Measurements from ENCODE around the gene QRSL1. TPM values are rescaled to one million over a fixed set of nuclear protein-coding genes. Genes with fewer than 3 reads are reported as not detected.

Gene QRSL1
- total RNA-seq, 1 donor from 2014 or later = 6.1 TPM

GRCh38 chr6:106714281-106714680, 84.9 kb downstream of the QRSL1 start:
- no peaks in the 10 kb centered on the region for H3K4me1 ChIP-seq
- no peaks in the 10 kb centered on the region for H3K9me3 ChIP-seq
- DNase-seq (ENCODE audit: extremely low spot score in 2 of 2) = no peak
- H3K4me3 ChIP-seq = no peak overlapping the region
- H3K36me3 ChIP-seq = no peaks in the 10 kb centered on the region
- no peak overlapping the region for H3K27ac ChIP-seq
- TF ChIP-seq POLR2AphosphoS5 (IDR thresholded peaks at IDR 0.05; ENCODE audit: insufficient read depth in 1 of 2, low read depth in 1 of 2) (no peak), POLR2A (IDR thresholded peaks at IDR 0.05) (no peak)
- TF ChIP-seq, protein P1, sequence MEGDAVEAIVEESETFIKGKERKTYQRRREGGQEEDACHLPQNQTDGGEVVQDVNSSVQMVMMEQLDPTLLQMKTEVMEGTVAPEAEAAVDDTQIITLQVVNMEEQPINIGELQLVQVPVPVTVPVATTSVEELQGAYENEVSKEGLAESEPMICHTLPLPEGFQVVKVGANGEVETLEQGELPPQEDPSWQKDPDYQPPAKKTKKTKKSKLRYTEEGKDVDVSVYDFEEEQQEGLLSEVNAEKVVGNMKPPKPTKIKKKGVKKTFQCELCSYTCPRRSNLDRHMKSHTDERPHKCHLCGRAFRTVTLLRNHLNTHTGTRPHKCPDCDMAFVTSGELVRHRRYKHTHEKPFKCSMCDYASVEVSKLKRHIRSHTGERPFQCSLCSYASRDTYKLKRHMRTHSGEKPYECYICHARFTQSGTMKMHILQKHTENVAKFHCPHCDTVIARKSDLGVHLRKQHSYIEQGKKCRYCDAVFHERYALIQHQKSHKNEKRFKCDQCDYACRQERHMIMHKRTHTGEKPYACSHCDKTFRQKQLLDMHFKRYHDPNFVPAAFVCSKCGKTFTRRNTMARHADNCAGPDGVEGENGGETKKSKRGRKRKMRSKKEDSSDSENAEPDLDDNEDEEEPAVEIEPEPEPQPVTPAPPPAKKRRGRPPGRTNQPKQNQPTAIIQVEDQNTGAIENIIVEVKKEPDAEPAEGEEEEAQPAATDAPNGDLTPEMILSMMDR (IDR thresholded peaks at IDR 0.05) = no peak
- intact Hi-C loops (cut with DNase I) = no loop called here
- no peaks in the 10 kb centered on the region for H3K27me3 ChIP-seq

DNA sequence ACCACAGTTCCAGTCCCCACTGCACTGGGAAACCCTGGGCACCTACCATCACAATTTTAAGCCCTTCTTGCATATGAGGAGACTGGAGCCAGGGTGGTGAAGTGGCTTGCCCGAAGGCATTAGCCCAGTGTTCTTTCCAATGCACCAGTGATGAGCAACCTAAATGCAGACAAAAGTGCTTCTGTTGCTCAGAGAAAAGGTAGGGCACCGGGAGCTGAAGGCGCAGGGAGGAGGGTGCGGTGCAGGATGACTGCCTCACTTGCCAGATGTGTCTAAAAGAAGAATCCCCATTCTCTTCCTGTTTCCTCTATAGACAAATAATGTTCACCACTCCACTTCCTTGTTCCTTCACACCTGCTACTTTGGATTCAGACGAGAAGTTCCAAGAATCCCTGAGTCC, 86.5 kb downstream of the QRSL1 start:
- H3K36me3 ChIP-seq = no peaks in the 10 kb centered on the region
- TF ChIP-seq POLR2AphosphoS5 (IDR thresholded peaks at IDR 0.05; ENCODE audit: insufficient read depth in 1 of 2, low read depth in 1 of 2) (no peak), POLR2A (IDR thresholded peaks at IDR 0.05) (no peak)
- TF ChIP-seq, protein P1 (IDR thresholded peaks at IDR 0.05) = no peak
- intact Hi-C loops (cut with DNase I) = no loop called here
- H3K27ac ChIP-seq = no peak overlapping the region
- no peak for DNase-seq (ENCODE audit: extremely low spot score in 2 of 2)
- no peaks in the 10 kb centered on the region for H3K27me3 ChIP-seq
- H3K4me3 ChIP-seq = no peak overlapping the region
- no peaks in the 10 kb centered on the region for H3K9me3 ChIP-seq
- H3K4me1 ChIP-seq = no peaks in the 10 kb centered on the region

- H3K4me3 ChIP-seq = no peak overlapping the region
- intact Hi-C loops (cut with DNase I) = no loop called here
- no peaks in the 10 kb centered on the region for H3K27me3 ChIP-seq
- TF ChIP-seq POLR2AphosphoS5 (IDR thresholded peaks at IDR 0.05; ENCODE audit: insufficient read depth in 1 of 2, low read depth in 1 of 2) (no peak), POLR2A (IDR thresholded peaks at IDR 0.05) (no peak)
- TF ChIP-seq, protein P1 (IDR thresholded peaks at IDR 0.05) = no peak
- no peaks in the 10 kb centered on the region for H3K36me3 ChIP-seq
- no peak for DNase-seq (ENCODE audit: extremely low spot score in 2 of 2)
- H3K9me3 ChIP-seq = no peaks in the 10 kb centered on the region
- no peaks in the 10 kb centered on the region for H3K4me1 ChIP-seq
- no peak overlapping the region for H3K27ac ChIP-seq
These were observed 87.6 kb downstream of the QRSL1 start for GRCh38 chr6:106716966-106717365.

Small RNAs within 50 kb of the gene (small RNA-seq; reads per million reads assigned to genes)
- not detected for gene RNU6-527P

Other genes starting within 250 kb of the QRSL1 start
- gene RTN4IP1, start 80 bp upstream of the QRSL1 start, total RNA-seq = 2.9 TPM